Measurements from ENCODE around the gene SLC39A9. TPM values are rescaled to one million over a fixed set of nuclear protein-coding genes. Genes with fewer than 3 reads are reported as not detected.

The SLC39A9 gene
- total RNA-seq, 1 donor from 2014 or later: 117 TPM

DNA sequence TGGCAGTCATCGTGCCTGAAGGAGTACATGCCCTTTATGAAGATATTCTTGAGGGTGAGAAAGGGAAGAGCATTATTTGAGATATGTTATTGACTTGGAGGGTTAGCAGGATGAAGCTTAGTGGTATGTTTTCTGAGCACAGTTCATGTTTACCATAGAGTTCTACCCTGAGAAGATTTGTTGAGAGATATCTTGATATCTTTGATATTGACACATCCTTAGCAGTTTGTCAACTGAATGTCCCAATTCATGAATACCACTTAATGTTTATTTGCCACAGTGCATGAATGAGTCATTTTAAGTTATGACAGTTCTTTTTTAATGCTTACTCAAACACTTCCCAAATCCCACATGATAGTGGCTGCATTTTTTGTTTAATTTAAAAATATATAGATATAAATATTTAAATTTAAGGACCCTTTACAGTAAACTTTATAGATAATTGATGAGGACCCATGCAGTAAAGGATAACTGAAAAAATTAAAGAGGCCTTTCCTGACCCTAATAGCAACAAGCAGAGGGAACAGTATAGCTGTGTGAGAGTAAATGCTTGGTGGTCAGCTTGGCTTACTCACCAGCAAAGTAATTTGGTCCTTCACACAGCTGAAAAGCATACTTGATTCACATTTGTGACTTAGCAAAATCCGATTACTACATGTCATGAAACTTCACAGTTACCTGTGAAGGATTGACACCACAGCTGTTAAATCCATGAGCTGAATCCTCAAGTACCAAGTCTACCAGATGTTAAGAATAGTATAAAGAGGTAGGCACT lies 25.8 kb downstream of the SLC39A9 start:
- DNase-seq (ENCODE audit: low read depth in 2 of 2): peak in 1 of 2 donors; percentile 3

DNA sequence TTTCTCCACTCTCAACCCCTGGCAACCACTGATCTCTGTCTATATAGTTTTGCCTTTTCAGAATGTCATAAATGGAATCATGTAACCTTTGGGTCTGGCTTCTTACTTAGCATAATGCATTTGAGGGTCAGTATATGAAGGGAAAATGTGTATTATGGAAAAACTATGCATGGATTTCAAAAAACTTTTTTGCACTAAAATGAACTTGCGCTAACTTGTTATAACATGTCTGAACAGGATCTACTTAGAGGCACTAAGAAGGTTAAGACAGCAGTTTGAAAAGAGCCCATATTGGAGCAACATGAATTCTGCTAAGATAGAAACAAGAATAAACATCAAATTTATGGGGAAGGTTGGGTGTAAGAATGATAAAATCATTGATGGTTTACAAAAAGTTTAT lies 29.1 kb downstream of the SLC39A9 start:
- DNase-seq (ENCODE audit: low read depth in 2 of 2): no peak

DNA sequence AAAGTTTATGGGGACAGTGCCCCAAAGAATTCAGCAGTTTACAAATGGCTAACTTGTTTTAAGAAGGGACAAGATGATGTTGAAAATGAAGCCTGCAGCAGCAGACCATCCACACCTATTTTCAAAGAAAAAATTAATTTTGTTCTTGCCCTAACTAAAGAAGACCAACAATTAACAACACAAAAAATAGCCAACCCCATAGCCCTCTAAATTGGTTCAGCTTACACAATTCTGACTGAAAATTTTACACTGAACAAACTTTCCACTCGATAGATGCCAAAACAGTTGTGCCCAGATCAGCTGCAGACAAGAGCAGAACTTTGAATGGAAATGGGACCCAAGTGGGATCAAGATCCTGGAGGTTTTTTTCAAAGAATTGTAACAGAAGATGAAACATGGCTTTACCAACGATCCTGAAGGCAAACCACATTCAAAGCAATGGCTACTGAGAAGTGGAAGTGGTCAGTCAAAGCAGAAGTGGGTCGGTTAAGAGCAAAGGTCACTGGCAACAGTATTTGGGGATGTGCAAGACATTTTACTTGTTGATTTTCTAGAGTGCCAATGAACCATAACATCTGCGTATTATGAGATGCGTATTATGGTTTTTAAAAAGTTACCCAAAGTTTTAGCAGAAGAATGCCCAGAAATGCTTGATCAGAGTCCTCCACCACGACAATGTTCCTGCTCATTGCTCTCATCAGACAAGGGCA lies 30.0 kb downstream of the SLC39A9 start:
- no peak for DNase-seq (ENCODE audit: low read depth in 2 of 2)

DNA sequence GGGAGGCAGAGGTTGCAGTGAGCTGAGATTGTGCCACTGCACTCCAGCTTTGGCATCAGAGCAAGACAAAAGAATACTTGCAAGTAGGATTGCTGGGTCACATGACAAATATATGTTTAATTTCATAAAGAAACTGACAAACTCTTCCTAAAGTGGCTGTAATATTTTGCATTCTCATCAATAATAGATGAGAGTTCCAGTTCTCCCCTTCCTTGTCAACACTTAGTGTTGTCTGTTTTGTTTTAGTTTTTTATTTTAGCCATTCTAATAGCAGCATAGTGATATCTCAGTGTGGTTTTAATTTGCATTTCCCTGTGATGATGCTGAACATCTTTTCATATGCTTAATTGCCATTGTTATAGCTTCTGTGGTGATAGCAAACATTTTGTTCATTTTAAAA lies 31.2 kb downstream of the SLC39A9 start:
- no peak for DNase-seq (ENCODE audit: low read depth in 2 of 2)

DNA sequence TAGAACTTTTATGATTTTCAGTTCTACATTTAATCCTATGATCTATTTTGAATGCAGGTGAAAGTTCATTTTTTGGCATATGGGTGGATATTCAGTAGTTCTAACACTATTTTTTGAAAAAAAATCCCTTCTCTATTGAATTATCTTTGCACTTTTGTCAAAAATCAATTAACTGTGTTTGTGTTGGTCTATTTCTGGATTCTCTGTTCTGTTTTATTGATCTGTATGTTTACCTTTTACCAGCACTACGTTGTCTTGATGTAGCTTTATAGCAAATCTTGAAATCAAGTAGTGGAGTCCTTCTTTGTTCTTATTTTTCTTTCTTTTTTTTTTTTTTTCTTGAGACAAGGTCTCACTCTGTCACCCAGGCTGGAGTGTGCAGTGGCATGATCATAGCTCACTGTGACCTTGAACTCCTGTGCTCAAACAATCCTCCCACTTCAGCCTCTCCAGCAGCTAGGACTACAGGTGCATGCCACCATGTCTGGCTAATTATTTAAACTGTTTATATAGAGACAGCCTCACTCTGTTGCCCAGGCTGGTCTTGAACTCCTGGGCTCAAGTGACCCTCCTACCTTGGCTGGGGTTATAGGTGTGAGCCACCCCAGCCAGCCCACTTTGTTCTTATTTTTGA lies 31.9 kb downstream of the SLC39A9 start:
- no peak for DNase-seq (ENCODE audit: low read depth in 2 of 2)

DNA sequence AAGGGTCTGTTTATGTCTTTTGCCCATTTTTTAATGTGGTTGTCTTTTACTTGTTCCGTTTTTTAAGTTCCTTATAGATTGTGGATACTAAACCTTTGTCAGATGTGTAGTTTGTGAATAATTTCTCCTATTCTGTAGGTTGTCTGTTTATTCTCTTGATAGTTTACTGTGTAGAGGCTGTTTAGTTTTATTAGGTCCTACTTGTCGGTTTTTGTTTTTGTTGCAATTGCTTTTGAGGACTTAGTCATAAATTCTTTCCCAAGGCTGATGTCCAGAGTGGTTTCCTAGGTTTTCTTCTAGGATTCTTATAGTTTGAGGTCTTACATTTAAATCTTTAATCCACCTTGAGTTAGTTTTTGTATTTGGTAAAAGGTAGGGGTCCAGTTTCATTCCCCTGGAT lies 33.9 kb downstream of the SLC39A9 start:
- no peak for DNase-seq (ENCODE audit: low read depth in 2 of 2)

DNA sequence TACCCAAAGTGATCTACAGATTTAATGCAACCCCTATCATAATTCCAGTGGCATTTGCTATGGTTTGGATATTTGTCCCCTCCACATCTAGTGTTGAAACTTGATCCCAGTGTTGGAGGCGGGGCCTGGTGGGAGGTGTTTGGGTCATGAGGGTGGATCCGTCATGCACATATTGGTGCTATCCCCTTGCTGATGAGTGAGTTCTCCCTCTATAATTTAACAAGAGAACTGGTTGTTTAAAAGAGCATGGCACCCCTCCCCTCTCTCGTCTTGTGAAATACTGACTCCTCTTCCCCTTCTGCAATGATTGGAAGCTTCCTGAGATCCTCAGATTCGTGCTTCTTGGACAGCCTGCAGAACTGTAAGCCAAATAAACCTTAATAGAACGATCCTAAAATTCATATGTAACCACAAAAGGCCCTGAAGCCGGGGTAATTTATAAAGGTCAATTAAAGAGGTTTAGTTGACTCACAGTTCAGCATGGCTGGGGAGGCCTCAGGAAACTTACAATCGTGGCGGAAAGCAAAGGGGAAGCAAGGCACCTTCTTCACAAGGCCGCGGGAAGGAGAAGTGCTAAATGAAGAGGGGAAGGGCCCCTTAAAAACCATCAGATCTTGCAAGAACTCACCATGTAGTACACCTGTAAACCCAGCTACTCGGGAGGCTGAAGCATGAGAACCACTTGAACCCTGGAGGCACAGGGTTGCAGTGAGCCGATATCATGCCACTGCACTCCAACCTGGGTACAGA lies 41.2 kb downstream of the SLC39A9 start:
- no peak for DNase-seq (ENCODE audit: low read depth in 2 of 2)

DNA sequence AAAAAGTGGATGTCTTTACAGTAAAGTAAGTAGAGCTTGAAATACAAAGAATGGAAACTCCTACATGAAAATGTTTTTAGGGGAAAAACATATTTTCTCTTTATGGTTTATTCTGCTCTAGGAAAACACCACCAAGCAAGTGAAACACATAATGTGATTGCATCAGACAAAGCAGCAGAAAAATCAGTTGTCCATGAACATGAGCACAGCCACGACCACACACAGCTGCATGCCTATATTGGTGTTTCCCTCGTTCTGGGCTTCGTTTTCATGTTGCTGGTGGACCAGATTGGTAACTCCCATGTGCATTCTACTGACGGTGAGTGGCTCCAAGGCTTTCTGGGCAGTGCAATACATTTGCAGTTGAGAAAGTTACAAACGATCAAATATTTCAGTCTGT lies 43.5 kb downstream of the SLC39A9 start:
- no peak for DNase-seq (ENCODE audit: low read depth in 2 of 2)

DNA sequence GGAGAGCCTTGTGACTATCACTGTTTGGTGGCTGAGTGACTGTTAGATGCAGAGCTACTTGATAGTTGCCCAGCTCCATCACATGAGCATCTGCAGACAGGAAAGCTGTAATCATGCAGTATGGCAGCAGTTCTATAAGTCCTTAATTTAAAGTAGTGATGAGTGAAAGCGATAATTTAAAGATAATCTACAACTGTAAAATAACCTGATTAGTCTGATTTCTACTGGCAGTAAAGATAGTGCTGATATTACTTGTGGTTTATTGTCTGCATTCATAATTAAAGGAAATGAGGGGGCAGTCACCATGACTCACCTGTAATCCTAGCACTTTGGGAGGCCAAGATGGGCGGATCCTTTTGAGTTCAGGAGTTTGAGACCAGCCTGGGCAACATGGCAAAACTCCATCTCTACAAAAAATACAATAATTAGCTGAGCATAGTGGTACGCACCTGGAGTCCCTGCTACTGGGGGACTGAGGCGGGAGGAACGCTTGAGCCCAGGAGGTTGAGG lies 44.9 kb downstream of the SLC39A9 start:
- DNase-seq (ENCODE audit: low read depth in 2 of 2): no peak

DNA sequence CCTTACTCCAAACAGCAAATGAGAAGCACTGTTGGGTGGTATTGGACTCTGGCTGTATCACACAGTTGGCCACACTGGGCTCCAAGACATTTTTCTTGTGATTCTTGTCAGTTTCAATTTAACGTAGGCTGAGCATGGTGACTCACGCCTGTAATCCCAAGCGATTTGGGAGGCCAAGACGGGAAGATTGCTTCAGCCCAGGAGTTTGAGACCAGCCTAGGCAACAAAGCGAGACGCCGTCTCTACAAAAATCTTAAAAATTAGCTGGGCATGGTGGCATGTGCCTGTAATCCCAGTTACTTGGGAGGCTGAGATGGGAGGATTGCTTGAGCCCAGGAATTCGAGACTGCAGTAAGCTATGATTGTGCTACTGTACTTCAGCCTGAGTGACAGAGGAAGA lies 50.7 kb downstream of the SLC39A9 start:
- DNase-seq (ENCODE audit: low read depth in 2 of 2): no peak

DNA sequence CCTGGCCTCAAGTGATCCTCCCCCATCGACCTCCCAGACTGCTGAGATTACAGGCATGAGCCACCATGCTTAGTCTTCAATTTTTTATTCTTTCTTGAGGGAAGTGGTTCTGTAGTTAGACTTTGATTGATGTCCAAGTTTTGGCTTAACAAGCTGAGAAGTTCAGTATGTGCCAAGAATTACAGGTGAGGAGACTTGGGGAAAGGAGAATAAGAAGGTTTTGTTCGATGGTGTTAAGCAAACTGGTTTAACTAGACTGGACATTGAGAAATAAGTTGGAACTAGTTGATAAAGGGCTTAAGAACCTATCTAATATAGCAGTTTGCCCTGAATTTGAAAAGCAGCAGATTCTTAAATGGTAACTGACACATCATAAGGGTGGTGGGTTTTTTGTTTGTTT lies 53.4 kb downstream of the SLC39A9 start:
- DNase-seq (ENCODE audit: low read depth in 2 of 2): no peak

DNA sequence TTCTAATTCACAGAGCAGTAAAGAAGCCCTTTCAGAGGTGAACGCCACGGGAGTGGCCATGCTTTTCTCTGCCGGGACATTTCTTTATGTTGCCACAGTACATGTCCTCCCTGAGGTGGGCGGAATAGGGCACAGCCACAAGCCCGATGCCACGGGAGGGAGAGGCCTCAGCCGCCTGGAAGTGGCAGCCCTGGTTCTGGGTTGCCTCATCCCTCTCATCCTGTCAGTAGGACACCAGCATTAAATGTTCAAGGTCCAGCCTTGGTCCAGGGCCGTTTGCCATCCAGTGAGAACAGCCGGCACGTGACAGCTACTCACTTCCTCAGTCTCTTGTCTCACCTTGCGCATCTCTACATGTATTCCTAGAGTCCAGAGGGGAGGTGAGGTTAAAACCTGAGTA lies 59.9 kb downstream of the SLC39A9 start:
- no peak for DNase-seq (ENCODE audit: low read depth in 2 of 2)

DNA sequence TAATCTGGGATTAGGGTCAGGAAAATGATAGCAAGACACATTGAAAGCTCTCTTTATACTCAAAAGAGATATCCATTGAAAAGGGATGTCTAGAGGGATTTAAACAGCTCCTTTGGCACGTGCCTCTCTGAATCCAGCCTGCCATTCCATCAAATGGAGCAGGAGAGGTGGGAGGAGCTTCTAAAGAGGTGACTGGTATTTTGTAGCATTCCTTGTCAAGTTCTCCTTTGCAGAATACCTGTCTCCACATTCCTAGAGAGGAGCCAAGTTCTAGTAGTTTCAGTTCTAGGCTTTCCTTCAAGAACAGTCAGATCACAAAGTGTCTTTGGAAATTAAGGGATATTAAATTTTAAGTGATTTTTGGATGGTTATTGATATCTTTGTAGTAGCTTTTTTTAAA lies 60.6 kb downstream of the SLC39A9 start:
- DNase-seq (ENCODE audit: low read depth in 2 of 2): no peak

DNA sequence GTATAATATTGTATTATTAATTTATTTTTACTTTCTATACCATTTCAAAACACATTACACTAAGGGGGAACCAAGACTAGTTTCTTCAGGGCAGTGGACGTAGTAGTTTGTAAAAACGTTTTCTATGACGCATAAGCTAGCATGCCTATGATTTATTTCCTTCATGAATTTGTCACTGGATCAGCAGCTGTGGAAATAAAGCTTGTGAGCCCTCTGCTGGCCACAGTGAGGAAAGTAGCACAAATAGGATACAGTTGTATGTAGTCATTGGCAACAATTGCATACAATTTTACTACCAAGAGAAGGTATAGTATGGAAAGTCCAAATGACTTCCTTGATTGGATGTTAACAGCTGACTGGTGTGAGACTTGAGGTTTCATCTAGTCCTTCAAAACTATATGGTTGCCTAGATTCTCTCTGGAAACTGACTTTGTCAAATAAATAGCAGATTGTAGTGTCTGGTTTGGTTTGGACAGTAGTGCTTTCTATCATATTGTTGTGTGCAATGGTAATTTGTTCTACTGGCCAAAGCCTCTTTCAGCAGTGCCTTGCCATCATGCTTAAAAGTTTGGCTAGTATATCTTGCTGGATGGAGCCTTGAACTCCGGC lies 61.7 kb downstream of the SLC39A9 start:
- DNase-seq (ENCODE audit: low read depth in 2 of 2): peak; percentile 92 to 93

DNA sequence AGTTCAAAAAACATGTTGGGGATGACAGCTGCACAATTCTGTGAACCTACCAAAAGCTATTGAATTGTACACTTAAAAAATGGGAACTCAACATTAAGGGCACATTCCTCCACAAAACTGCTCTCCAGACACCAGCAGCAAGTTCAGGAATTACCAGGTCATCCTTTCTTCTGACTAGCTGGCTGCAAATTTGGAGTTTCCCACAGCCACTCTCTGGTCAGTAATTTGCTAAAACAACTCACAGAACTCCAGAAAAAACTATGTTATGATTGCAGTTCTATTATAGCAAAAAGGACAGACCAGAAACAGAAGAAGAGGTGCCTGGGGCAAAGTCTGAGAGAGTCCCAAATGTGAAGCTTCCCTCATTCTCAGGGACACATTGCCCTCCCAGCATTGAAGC lies 65.9 kb downstream of the SLC39A9 start:
- DNase-seq (ENCODE audit: low read depth in 2 of 2): no peak

DNA sequence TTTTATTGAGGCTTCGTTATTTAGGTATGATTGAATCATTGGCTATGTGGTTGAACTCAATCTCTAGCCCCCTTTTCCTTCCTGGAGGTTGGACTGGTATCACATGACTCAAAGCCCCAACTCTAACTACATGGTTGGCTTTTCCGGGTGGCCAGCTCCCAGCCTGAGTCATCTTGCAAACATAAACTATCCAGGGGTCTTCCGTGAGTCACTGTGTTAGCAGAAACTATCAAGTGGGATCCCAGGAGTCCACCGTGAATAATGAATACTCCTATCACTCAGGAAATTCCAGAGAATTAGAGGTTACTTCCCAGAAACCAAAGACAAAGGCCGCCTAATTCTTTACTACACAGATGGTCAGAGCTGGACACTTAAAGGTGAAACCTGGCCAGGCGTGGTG lies 66.3 kb downstream of the SLC39A9 start:
- DNase-seq (ENCODE audit: low read depth in 2 of 2): peak; percentile 72 to 97

DNA sequence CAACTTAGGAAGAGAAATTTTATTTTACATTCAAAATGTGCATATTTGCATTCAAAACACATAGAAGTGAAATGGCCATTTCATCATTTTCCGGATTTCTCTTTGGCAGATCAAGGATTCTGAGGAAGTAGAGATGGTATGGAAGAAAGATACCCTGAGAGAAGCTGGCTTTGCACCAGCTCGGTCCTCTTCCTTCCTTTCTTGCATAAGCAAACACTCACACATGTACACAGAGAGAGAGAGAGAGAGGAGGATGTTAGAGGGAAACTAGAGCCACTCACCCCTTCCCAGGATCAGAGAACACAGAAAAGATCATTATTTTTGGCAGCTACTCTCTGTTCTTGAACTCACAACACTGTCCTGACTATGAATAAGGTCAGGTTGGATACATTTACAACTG lies 70.5 kb downstream of the SLC39A9 start:
- peak; percentile 10 to 29 for DNase-seq (ENCODE audit: low read depth in 2 of 2)

DNA sequence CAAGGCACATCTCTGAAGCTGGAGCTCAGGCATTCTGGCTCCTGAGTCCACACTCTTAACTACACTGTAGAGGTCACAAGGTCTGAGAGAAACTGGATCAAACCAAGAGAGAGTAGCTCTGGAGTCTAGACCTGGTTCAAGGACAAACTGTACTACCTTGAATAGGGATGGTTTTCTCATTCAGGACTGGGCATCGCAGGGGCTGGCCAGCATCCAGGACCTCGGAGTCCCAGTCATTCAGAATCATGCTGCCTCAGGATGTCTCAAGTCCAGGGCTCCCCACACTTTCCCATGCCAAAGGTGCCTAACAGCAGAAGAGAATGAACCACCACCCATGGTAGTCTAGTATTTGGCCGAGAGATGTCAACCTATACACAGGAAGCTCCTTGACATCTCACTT lies 72.9 kb downstream of the SLC39A9 start:
- DNase-seq (ENCODE audit: low read depth in 2 of 2): no peak

DNA sequence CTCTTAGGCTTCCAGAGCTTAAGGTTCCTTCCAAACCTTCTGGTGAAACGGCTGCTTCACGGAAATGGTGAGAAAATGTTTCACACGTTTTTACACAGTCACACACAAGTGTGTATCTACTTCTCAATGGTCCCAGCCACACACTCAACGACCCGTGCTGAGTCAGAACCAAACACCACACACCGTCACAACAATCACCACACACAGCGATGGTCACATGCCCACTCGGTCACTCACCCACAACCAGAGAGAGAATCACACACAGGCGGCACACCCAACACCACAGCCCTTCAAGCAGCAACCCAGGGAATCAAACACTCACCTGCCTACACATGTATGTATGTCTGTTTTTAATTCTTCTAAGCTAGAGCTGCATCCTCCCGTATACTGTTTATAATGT lies 73.4 kb downstream of the SLC39A9 start:
- no peak for DNase-seq (ENCODE audit: low read depth in 2 of 2)

DNA sequence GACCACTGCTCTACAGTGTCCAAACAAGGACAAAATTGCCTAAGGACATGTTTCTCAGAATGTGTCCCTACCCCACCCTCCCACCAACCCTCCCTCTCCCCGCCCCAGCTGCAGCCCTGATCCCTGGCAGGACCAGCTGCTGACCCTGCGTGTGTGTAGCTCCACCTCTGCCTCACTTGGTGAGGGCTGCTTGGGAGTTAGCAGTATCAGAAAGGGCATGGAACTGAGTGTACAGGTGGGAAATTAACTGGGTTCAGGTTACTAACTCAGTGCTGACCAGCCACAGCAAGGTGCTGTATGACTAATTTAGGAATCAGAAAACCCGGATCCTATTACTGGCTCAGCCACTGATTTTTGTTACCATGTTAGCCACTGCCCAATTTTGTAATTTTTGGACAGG lies 74.8 kb downstream of the SLC39A9 start:
- no peak for DNase-seq (ENCODE audit: low read depth in 2 of 2)

DNA sequence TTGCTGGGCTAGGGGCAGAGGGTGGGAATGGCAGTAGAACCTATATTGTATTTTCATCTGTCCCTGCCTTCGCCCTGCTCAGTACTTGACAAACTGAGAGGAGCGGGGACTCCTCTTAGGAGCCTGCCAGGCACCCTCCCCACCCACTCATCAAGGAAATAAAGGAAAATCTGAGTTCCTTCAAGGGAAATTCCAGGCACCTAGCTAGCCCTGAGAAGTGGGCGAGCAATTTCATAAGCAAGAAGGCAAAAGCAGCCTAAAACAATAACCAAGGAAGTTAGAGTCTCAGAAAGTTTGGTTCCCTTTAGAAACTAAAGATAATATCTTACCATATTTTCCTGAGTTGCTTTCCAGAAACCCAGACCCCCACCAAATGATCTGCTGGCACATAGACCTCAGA lies 75.5 kb downstream of the SLC39A9 start:
- no peak for DNase-seq (ENCODE audit: low read depth in 2 of 2)

Measured in lung microvascular endothelial cell (primary cell).